Brain microvascular endothelial cell (primary cell): ENCODE results near the gene STPG4.

Experiments
- DNase-seq: peaks from one replicate; pipeline ENCODE4 v3.0.0-alpha.2; 2020
- H3K27ac ChIP-seq: fragments of 250-450 bp; sonication (Bioruptor Pico); 2 replicates; pipeline ENCODE4 v1.5.1; 2020; ENCODE audit warnings: mild to moderate bottlenecking, moderate library complexity
- H3K27me3 ChIP-seq: fragments of 250-450 bp; sonication (Bioruptor Pico); replicated peaks from 2 replicates; pipeline ENCODE4 v1.5.1; 2020; ENCODE audit warnings: mild to moderate bottlenecking
- H3K36me3 ChIP-seq: fragments of 250-450 bp; sonication (Bioruptor Pico); replicated peaks from 2 replicates; pipeline ENCODE4 v1.5.1; 2020; ENCODE audit warnings: mild to moderate bottlenecking
- H3K4me3 ChIP-seq: 2 replicates; pipeline ENCODE4 v1.5.1; 2011; ENCODE audit warnings: low read depth, mild to moderate bottlenecking, control low read depth, low read length, moderate library complexity
- in situ Hi-C: cut with HindIII; loops from 2 replicates; pipeline ENCODE4 v1.10.0; 2017; ENCODE audit warnings: low sequenced_read_pairs, low pct_ligation_motif_present
- TF ChIP-seq, protein P1 (sequence below): IDR thresholded peaks from 2 replicates; pipeline ENCODE4 v1.5.1; 2011; ENCODE audit warnings: low read depth, mild to moderate bottlenecking, moderate library complexity, low read length, control low read depth, inconsistent platforms; ENCODE audit errors: missing control alignments

The STPG4 gene

DNA sequence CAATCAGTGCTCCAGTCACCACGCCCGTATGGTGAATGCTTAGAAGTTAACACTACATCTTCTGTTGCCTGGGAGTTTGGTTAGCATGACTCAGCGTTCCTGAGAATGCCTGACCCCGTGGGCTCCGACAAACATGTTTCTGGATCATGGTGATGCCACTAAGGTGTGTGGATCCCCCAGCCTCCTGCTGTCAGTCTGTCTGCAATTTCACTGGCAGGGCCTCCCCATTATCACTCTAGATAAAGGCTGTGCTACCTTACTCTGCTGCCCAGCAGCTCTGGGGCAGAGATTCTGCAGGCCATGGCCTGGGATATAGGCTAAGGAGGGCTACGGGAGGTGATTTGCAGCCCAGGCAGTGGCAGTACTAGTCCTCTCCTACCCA lies 66.0 kb downstream of the STPG4 start:
- Histone ChIP-seq H3K4me3 (no peak overlapping the region), H3K36me3 (no peaks in the 10 kb centered on the region), H3K27ac (peak overlapping the region; percentile 74), H3K27me3 (no peaks in the 10 kb centered on the region)
- TF ChIP-seq, protein P1, sequence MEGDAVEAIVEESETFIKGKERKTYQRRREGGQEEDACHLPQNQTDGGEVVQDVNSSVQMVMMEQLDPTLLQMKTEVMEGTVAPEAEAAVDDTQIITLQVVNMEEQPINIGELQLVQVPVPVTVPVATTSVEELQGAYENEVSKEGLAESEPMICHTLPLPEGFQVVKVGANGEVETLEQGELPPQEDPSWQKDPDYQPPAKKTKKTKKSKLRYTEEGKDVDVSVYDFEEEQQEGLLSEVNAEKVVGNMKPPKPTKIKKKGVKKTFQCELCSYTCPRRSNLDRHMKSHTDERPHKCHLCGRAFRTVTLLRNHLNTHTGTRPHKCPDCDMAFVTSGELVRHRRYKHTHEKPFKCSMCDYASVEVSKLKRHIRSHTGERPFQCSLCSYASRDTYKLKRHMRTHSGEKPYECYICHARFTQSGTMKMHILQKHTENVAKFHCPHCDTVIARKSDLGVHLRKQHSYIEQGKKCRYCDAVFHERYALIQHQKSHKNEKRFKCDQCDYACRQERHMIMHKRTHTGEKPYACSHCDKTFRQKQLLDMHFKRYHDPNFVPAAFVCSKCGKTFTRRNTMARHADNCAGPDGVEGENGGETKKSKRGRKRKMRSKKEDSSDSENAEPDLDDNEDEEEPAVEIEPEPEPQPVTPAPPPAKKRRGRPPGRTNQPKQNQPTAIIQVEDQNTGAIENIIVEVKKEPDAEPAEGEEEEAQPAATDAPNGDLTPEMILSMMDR: no peak
- in situ Hi-C loops: no loop called here
- peak; percentile 77 for DNase-seq

DNA sequence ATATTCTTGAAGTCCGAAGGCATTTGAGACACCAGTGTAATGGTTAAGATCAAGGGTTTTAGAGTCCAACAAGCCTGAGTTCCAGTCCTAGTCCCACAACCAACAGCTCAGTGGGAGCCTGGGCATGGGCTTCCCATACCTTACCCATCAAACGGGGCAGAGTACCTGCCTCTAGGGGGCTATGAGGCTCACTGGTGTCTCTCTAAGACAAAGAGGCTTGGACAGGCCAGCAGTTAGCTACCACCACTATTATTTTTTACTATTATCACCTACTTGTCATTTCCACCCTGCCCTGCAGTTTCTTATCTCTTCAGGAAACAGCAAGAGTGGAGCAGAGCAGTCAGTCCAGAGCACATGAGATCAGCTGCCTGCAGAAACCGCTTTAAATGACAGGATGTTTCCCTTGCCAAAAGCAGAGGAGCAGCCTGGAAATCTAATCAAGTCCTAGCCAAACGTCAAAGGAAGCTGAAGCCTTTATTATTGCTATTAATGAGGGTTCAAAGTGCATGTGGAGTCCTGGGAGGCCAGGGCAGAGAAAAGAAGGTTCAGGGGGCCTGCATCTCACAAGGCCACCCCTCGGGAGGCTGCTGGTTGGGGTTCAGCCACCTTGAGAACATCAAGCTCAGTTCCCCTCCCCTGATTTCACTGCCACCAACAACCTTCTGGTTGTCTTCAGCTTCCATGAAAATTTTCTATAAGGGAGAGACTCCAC lies 66.6 kb downstream of the STPG4 start:
- Histone ChIP-seq H3K36me3 (no peaks in the 10 kb centered on the region), H3K27me3 (no peaks in the 10 kb centered on the region), H3K27ac (peak overlapping the region; percentile 74), H3K4me3 (no peak overlapping the region)
- peak; percentile 69 for DNase-seq
- TF ChIP-seq, protein P1: peak; percentile 58
- in situ Hi-C loops: no loop called here

DNA sequence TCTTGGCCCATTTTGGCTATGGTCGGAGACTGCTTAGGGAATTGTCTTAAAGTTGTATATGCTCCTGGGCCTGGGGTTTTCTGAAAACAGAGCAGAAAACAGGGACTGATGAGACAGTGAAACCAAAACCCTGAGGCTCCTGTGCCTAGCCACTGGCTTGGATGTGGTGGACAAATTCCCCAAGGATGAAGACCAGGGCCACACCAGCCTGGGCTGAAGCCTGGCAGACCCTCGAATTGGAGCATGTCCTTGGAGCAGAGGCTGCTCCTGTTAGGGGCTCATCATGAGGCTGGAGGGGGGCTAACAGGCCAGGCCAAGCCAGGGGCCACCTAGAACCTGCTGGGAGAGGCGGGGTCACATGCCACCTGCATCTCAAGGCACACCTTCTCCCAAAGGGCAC lies 68.1 kb downstream of the STPG4 start:
- in situ Hi-C loops: no loop called here
- H3K36me3 ChIP-seq: no peaks in the 10 kb centered on the region
- DNase-seq: no peak
- TF ChIP-seq, protein P1: no peak
- H3K27ac ChIP-seq: no peak overlapping the region
- H3K4me3 ChIP-seq: no peak overlapping the region
- H3K27me3 ChIP-seq: no peaks in the 10 kb centered on the region

DNA sequence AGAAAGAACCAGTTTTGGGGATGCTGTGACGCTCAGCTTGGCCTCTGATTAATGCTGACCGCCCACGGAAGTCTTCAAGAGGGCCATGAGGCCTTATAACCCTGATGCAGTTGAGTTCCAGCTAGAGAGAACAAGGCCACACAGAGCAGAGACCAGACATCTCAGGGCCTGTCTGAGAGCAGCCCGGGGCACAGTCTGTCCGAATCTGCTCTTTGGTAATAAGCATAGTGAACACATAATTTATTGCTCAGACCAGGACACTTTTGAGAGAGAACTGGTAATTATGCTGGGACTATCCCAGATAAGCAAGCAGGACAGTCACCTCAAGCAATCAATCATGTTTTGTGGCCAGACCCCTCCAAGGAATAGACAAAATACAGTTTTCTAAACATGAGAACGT lies 68.5 kb downstream of the STPG4 start:
- no peaks in the 10 kb centered on the region for H3K36me3 ChIP-seq
- no peak for DNase-seq
- no peak overlapping the region for H3K27ac ChIP-seq
- in situ Hi-C loops: no loop called here
- H3K4me3 ChIP-seq: no peak overlapping the region
- TF ChIP-seq, protein P1: no peak
- no peaks in the 10 kb centered on the region for H3K27me3 ChIP-seq

DNA sequence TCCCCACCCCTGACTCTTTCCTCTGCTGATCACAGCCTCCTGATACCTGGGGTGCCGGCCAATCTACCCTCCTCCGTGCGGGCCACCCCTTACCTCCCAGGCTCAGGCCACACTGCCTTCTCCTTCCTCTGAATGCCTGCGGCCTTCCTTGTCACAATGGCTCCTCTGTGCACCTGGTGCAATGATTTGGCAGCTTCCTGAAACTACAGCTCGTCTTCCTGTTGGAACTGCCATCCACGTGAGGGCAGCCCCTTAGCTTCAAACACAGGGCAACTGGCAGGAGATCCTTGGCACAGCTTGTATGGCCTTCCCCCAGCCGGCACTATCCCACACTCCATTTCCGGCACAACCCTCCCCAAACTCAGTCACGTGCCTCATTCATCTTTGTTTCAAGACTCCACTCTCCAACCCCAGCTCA lies 69.0 kb downstream of the STPG4 start:
- no peaks in the 10 kb centered on the region for H3K27me3 ChIP-seq
- no peaks in the 10 kb centered on the region for H3K36me3 ChIP-seq
- TF ChIP-seq, protein P1: no peak
- H3K4me3 ChIP-seq: no peak overlapping the region
- no peak for DNase-seq
- in situ Hi-C loops: no loop called here
- no peak overlapping the region for H3K27ac ChIP-seq
